Esophagus muscularis mucosa (tissue), 4 donors: ENCODE data around the gene CYP2J2. TPM values are rescaled to one million over a fixed set of nuclear protein-coding genes. Genes with fewer than 3 reads are reported as not detected.

ENCODE experiments used
- DNase-seq: peaks from one replicate; pipeline ENCODE4 v3.0.0-alpha.2; 2017; ENCODE audit errors: extremely low spot score
- H3K27ac ChIP-seq, 4 donors: fragments of 200-600 bp; sonication (generic); replicated peaks in 1 of 4; 1 replicate in 3 of 4; 2 replicates in 1 of 4; pipeline ENCODE4 v1.5.1; 2016 to 2019; ENCODE audit warnings: mild to moderate bottlenecking in 1 of 4
- H3K27me3 ChIP-seq, 4 donors: fragments of 200-600 bp; sonication (generic); one replicate each; pipeline versions ENCODE4 v1.5.1 to v1.6.0; 2016 to 2019
- H3K36me3 ChIP-seq, 4 donors: fragments of 200-600 bp; sonication (generic); one replicate each; pipeline ENCODE4 v1.5.1; 2016 to 2019
- H3K4me1 ChIP-seq, 4 donors: fragments of 200-600 bp; sonication (generic); one replicate each; pipeline ENCODE4 v1.5.1; 2016 to 2019
- H3K4me3 ChIP-seq, 4 donors: fragments of 200-600 bp; sonication (generic); 1 replicate in 2 of 4; 2 replicates in 2 of 4; pipeline ENCODE4 v1.5.1; 2016 to 2019; ENCODE audit warnings: mild to moderate bottlenecking in 4 of 4, moderate library complexity in 1 of 4
- H3K9me3 ChIP-seq, 4 donors: fragments of 200-600 bp; sonication (generic); 1 replicate in 3 of 4; 2 replicates in 1 of 4; pipeline ENCODE4 v1.5.1; 2016 to 2019
- EP300 ChIP-seq: sonication (generic); formaldehyde crosslinking; IDR thresholded peaks from one replicate; pipeline ENCODE4 v1.6.1; 2017; ENCODE audit warnings: antibody characterized with exemption
- POLR2A ChIP-seq: fragments of 450-650 bp; IDR thresholded peaks from one replicate; pipeline ENCODE4 v1.6.1; 2017; ENCODE audit warnings: antibody characterized with exemption, moderate library complexity, mild to moderate bottlenecking, low read depth
- POLR2AphosphoS5 ChIP-seq, 2 donors: sonication (generic); formaldehyde crosslinking; IDR thresholded peaks; one replicate each; pipeline ENCODE4 v1.6.1; 2017; ENCODE audit warnings: antibody characterized with exemption in 2 of 2
- WGBS: methylation state at CpG from one replicate; pipeline ENCODE4 v1.1.5; 2018; 5-methylcytosine and 5-hydroxymethylcytosine counted together
- intact Hi-C: fragments of 100-400 bp; cut with DNase I; formaldehyde crosslinking; loops from one replicate; pipeline ENCODE4 v1.15.1; 2023
- total RNA-seq, 4 donors: library from RNA; depleted of rRNA; stranded (reverse); fragments of >200 nt; gene quantifications; one replicate each; pipeline versions ENCODE4 v1.1.0 to v1.2.1, GENCODE V29; 2016
- TF ChIP-seq, protein P1 (sequence below), 3 experiments: fragments of 200-600 bp in 2 of 3; fragments of 450-650 bp in 1 of 3; sonication (generic) in 2 of 3; IDR thresholded peaks; one replicate each; pipeline ENCODE4 v1.5.1; 2017 to 2019; ENCODE audit warnings: antibody characterized with exemption in 3 of 3, mild to moderate bottlenecking in 2 of 3, moderate library complexity in 1 of 3

Gene CYP2J2
- total RNA-seq, 4 donors from 2014 or later, result 0.17 to 0.42 (median 0.26) TPM; not detected in 1

DNA sequence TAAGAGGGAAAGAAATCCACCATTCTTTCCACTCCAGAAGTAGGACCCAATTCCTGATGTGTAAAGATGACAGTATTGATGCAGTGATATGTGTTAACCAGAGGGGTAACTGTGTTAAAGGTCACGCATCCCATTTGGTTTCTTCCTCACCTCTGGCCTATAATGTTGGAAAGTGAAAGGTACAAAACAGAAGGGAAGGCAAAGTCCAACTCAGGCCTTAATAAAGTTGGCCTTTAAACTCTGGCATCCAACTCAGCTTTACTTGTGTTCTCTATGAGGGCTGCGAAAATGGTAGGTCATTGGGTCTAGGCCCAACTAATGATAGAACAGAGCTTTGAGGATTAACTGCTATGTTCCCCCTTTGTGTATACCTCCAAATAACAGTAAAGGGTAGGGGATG is 17.9 kb downstream of the CYP2J2 start:
- Histone ChIP-seq H3K4me1 (peaks cover 0 to 6% (median 0%) of the 10 kb centered on the region in 4 donors), H3K27ac (no peak overlapping the region), H3K9me3 (no peaks in the 10 kb centered on the region), H3K36me3 (peaks cover 0 to 4% (median 0%) of the 10 kb centered on the region in 4 donors), H3K27me3 (no peaks in the 10 kb centered on the region), H3K4me3 (no peak overlapping the region)
- TF ChIP-seq EP300 (no peak), POLR2A (no peak), POLR2AphosphoS5 (IDR thresholded peaks at IDR 0.05) (no peak)
- TF ChIP-seq, protein P1, sequence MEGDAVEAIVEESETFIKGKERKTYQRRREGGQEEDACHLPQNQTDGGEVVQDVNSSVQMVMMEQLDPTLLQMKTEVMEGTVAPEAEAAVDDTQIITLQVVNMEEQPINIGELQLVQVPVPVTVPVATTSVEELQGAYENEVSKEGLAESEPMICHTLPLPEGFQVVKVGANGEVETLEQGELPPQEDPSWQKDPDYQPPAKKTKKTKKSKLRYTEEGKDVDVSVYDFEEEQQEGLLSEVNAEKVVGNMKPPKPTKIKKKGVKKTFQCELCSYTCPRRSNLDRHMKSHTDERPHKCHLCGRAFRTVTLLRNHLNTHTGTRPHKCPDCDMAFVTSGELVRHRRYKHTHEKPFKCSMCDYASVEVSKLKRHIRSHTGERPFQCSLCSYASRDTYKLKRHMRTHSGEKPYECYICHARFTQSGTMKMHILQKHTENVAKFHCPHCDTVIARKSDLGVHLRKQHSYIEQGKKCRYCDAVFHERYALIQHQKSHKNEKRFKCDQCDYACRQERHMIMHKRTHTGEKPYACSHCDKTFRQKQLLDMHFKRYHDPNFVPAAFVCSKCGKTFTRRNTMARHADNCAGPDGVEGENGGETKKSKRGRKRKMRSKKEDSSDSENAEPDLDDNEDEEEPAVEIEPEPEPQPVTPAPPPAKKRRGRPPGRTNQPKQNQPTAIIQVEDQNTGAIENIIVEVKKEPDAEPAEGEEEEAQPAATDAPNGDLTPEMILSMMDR (IDR thresholded peaks at IDR 0.05), result no peak
- 85% methylated on average over 2 of the region's 2 CpGs for WGBS
- intact Hi-C loops, result no loop called here
- peak; percentile 24 for DNase-seq

DNA sequence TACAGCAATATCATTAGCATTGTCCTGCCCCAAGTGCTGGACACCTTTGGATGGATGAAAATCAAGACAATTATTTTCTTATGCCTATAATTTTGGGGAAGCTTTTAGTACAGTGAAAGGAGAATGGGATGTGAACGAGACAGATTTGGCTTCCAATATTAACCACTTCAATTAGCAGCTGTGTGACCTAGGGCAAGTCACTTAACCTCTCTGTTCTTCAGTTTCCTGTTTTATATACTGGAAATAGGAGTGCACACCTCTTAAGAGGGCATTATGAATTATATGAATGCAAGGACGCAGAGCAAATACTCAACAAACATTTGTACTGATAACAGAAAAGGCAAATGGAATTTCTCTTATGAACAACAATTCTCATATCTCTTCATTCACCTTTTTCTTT is 18.5 kb downstream of the CYP2J2 start:
- Histone ChIP-seq H3K9me3 (no peaks in the 10 kb centered on the region), H3K27me3 (no peaks in the 10 kb centered on the region), H3K36me3 (peaks cover 0 to 4% (median 0%) of the 10 kb centered on the region in 4 donors), H3K4me3 (no peak overlapping the region), H3K4me1 (peaks cover 0 to 6% (median 0%) of the 10 kb centered on the region in 4 donors), H3K27ac (no peak overlapping the region)
- intact Hi-C loops, result no loop called here
- DNase-seq, result no peak
- no peak for TF ChIP-seq POLR2A
- TF ChIP-seq EP300, result no peak
- no peak for TF ChIP-seq POLR2AphosphoS5 (IDR thresholded peaks at IDR 0.05)
- TF ChIP-seq, protein P1 (IDR thresholded peaks at IDR 0.05), result no peak
- WGBS, result 86% methylated on average over 2 of the region's 2 CpGs

DNA sequence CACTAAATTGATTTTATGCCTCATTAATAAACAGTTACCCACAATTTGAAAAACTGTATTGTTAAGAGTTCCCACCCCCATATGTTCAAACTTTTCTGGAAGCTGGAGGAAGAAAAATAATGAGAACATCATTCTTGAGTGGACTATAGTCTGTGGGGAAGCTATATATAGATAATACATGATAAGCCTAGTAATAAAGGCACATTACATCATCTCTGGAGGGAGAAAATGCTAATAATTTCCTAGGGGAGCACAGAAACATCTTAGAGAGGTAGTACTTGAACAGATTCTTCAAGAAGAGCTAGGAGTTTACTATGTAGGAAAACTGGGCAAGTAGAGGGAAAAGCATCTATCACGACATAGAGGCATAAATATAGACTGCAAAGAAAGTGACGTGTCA is 19.6 kb downstream of the CYP2J2 start:
- Histone ChIP-seq H3K4me3 (no peak overlapping the region), H3K27ac (no peak overlapping the region), H3K27me3 (no peaks in the 10 kb centered on the region), H3K9me3 (no peaks in the 10 kb centered on the region), H3K4me1 (peaks cover 0 to 6% (median 0%) of the 10 kb centered on the region in 4 donors), H3K36me3 (peaks cover 0 to 4% (median 0%) of the 10 kb centered on the region in 4 donors)
- no peak for DNase-seq
- TF ChIP-seq POLR2A (no peak), EP300 (no peak), POLR2AphosphoS5 (IDR thresholded peaks at IDR 0.05) (no peak)
- TF ChIP-seq, protein P1 (IDR thresholded peaks at IDR 0.05), result no peak
- 47% methylated on average over 2 of the region's 2 CpGs for WGBS
- intact Hi-C loops, result no loop called here

DNA sequence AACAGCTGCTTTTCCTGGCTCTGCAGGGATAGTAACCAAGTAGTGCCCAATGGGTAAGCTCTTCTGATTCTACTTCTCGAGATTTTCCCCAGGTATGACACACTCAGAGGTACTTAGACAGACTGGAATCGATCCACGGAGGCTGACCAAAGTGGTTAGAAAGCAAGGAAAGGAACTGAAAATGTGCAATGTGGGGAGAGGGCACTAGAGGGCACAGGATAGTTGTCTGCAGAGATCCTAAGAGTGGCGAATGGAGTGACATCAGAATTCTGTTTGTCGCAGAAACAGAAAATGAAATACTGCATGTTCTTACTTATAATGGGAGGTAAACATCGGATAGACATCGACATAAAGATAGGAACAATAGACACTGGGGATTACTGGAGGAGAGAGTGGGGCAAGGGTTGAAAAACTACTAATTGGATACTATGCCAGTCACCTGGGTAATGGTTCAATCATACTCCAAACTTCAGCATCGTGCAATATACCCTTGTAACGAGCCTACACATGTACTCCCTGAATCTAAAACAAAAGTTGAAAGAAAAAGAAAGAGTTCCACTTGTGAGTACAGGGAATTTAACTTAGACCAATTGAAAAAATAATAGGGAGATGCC is 23.3 kb downstream of the CYP2J2 start:
- WGBS, result 63% methylated on average over 9 of the region's 9 CpGs
- H3K4me1 ChIP-seq, result peaks cover 0 to 11% (median 0%) of the 10 kb centered on the region in 4 donors
- peak; percentile 14 for DNase-seq
- no peaks in the 10 kb centered on the region for H3K27me3 ChIP-seq
- no peaks in the 10 kb centered on the region for H3K36me3 ChIP-seq
- no peak overlapping the region for H3K27ac ChIP-seq
- no peak overlapping the region for H3K4me3 ChIP-seq
- TF ChIP-seq, protein P1 (IDR thresholded peaks at IDR 0.05), result peak in 1 of 3 experiments; percentile 21
- no peak for TF ChIP-seq POLR2A
- no peaks in the 10 kb centered on the region for H3K9me3 ChIP-seq
- intact Hi-C loops, result no loop called here
